AG04450 (cell line): ENCODE measurements around the gene TFPI. TPM values are rescaled to one million over a fixed set of nuclear protein-coding genes. Genes with fewer than 3 reads are reported as not detected.

ENCODE experiments used
- CTCF ChIA-PET: fragments of 300-600, 350-600 bp; formaldehyde crosslinking; extraction: SDS; loops from one replicate; lab custom pipeline; 2022; ENCODE audit warnings: antibody characterized with exemption, inconsistent platforms; lab: Charles Lee
- POLR2A ChIA-PET: fragments of 350-600 bp; formaldehyde crosslinking; extraction: SDS; loops from one replicate; lab custom pipeline; 2021; ENCODE audit warnings: antibody characterized with exemption, inconsistent platforms; lab: Yijun Ruan, JAX
- DNase-seq: peaks from one replicate; pipeline ENCODE4 v3.0.0-alpha.2; 2011; ENCODE audit warnings: low read depth, low spot score
- H3K27ac ChIP-seq: one replicate; pipeline ENCODE4 v1.5.1; 2012; ENCODE audit warnings: low read depth, low read length, control low read depth
- H3K27me3 ChIP-seq: one replicate; pipeline ENCODE4 v1.6.0; 2012; ENCODE audit warnings: low read length; ENCODE audit not compliant: control insufficient read depth, insufficient read depth
- H3K4me3 ChIP-seq: 2 replicates; pipeline ENCODE4 v1.5.1; 2011; ENCODE audit warnings: mild to moderate bottlenecking, low read depth, low read length, control low read depth
- H3K9me3 ChIP-seq: 2 replicates; pipeline ENCODE4 v1.5.1; 2012; ENCODE audit warnings: low read length; ENCODE audit not compliant: control insufficient read depth, insufficient read depth
- CTCF ChIP-seq: IDR thresholded peaks from 2 replicates; pipeline ENCODE4 v1.5.1; 2011; ENCODE audit warnings: low read depth, low read length, control low read depth, inconsistent platforms
- polyA plus RNA-seq: library from polyadenylated mRNA; depleted of rRNA; stranded (reverse); fragments of >200 nt; gene quantifications from 2 replicates; pipeline ENCODE4 v1.2.3, GENCODE V29; 2011; rRNA removed
- small RNA-seq: library from RNA; depleted of rRNA; stranded (forward); fragments of <200 nt; gene quantifications from one replicate; pipeline ENCODE3, GENCODE V24; 2012; ENCODE audit warnings: low read depth; ENCODE audit not compliant: insufficient read length

Gene TFPI
- polyA plus RNA-seq, 1 experiment: 91.2 TPM

- no peak for DNase-seq
- Histone ChIP-seq H3K9me3 (no peaks in the 10 kb centered on the region), H3K27ac (no peak overlapping the region), H3K4me3 (no peak overlapping the region), H3K27me3 (no peaks in the 10 kb centered on the region)
- ChIA-PET POLR2A (no interaction called here), CTCF (no interaction called here)
- TF ChIP-seq CTCF: no peak
Measured at GRCh38 chr2:187415449-187415848, 138.8 kb downstream of the TFPI start.

Small RNA genes lying within 50 kb of the gene (small RNA-seq; reads per million reads assigned to genes)
- gene GAPDHP59: not detected

Other genes with a start within 250 kb of the TFPI start
- 3.1 and 4.2 TPM in 2 replicates for gene CALCRL, start 106.2 kb downstream of the TFPI start, polyA plus RNA-seq